Astrocyte (in vitro differentiated cells and primary cell): ENCODE measurements around the gene NKX6-1. TPM values are rescaled to one million over a fixed set of nuclear protein-coding genes. Genes with fewer than 3 reads are reported as not detected.
A peak's percentile ranks its signal among the peaks of the same experiment; 100 is the strongest.

Experiments
- DNase-seq: peaks from one replicate; pipeline ENCODE4 v3.0.0-alpha.2; 2010; ENCODE audit warnings: low read depth
- FAIRE-seq: peaks from 2 replicates; lab custom pipeline; 2011; peaks lifted over from hg19 to GRCh38; lab: Jason Lieb, UNC
- H2AFZ ChIP-seq: 2 replicates; pipeline ENCODE4 v1.6.0; 2012; ENCODE audit warnings: low read depth, low read length, inconsistent platforms
- H3K27ac ChIP-seq: 2 replicates; pipeline ENCODE4 v1.5.1; 2011; ENCODE audit warnings: low read depth, low read length, inconsistent platforms
- H3K27me3 ChIP-seq: 2 replicates; pipeline ENCODE4 v1.6.0; 2011; ENCODE audit warnings: low read length, inconsistent platforms; ENCODE audit not compliant: insufficient read depth
- H3K36me3 ChIP-seq: 2 replicates; pipeline ENCODE4 v1.5.1; 2011; ENCODE audit warnings: low read length, inconsistent platforms; ENCODE audit not compliant: insufficient read depth
- H3K4me1 ChIP-seq: 2 replicates; pipeline ENCODE4 v1.5.1; 2011; ENCODE audit warnings: low read length, inconsistent platforms; ENCODE audit not compliant: insufficient read depth
- H3K4me2 ChIP-seq: 2 replicates; pipeline ENCODE4 v1.6.0; 2012; ENCODE audit warnings: low read length, inconsistent platforms
- H3K4me3 ChIP-seq: 2 replicates; pipeline ENCODE4 v1.5.1; 2011; ENCODE audit warnings: low read depth, mild to moderate bottlenecking, low read length, inconsistent platforms; ENCODE audit not compliant: insufficient read depth
- H3K79me2 ChIP-seq: 2 replicates; pipeline ENCODE4 v1.6.0; 2012; ENCODE audit warnings: mild to moderate bottlenecking, low read length, inconsistent platforms; ENCODE audit not compliant: insufficient read depth
- H3K9ac ChIP-seq: 2 replicates; pipeline ENCODE4 v1.6.0; 2012; ENCODE audit warnings: mild to moderate bottlenecking, low read length, inconsistent platforms
- H3K9me3 ChIP-seq: 2 replicates; pipeline ENCODE4 v1.5.1; 2012; ENCODE audit warnings: low read depth, mild to moderate bottlenecking, low read length, inconsistent platforms; ENCODE audit not compliant: insufficient read depth
- H4K20me1 ChIP-seq: 2 replicates; pipeline ENCODE4 v1.6.0; 2012; ENCODE audit warnings: low read length, inconsistent platforms; ENCODE audit not compliant: insufficient read depth
- H3K27ac Mint-ChIP-seq: one replicate; pipeline ENCODE4 v1.8.0; 2021; ENCODE audit warnings: mild to moderate bottlenecking, mixed read lengths; ENCODE audit not compliant: unreplicated experiment
- H3K27me3 Mint-ChIP-seq: one replicate; pipeline ENCODE4 v1.8.0; 2021; ENCODE audit warnings: low read depth, mixed read lengths; ENCODE audit not compliant: unreplicated experiment
- H3K36me3 Mint-ChIP-seq: one replicate; pipeline ENCODE4 v1.8.0; 2021; ENCODE audit warnings: low read depth, mixed read lengths; ENCODE audit not compliant: unreplicated experiment
- H3K4me1 Mint-ChIP-seq: one replicate; pipeline ENCODE4 v1.8.0; 2021; ENCODE audit warnings: low read depth, mixed read lengths; ENCODE audit not compliant: unreplicated experiment
- H3K4me3 Mint-ChIP-seq: one replicate; pipeline ENCODE4 v1.8.0; 2021; ENCODE audit warnings: mild to moderate bottlenecking, moderate library complexity, mixed read lengths; ENCODE audit not compliant: unreplicated experiment
- H3K9me3 Mint-ChIP-seq: one replicate; pipeline ENCODE4 v1.8.0; 2021; ENCODE audit warnings: mild to moderate bottlenecking, mixed read lengths; ENCODE audit not compliant: unreplicated experiment
- EZH2 ChIP-seq: IDR thresholded peaks from 2 replicates; pipeline ENCODE4 v1.6.1; 2012; ENCODE audit warnings: mild to moderate bottlenecking, low read length, inconsistent platforms; ENCODE audit not compliant: insufficient read depth
- total RNA-seq: library from RNA; stranded (reverse); gene quantifications from 2 replicates; pipeline ENCODE4 v1.2.1, GENCODE V29; 2021
- TF ChIP-seq, protein P1 (sequence below): IDR thresholded peaks from 2 replicates; pipeline ENCODE4 v1.5.1; 2011; ENCODE audit warnings: low read depth, mild to moderate bottlenecking, inconsistent platforms, low read length, moderate library complexity; ENCODE audit not compliant: insufficient read depth

The NKX6-1 gene
- total RNA-seq, 1 donor from 2014 or later: 0.14 TPM

DNA sequence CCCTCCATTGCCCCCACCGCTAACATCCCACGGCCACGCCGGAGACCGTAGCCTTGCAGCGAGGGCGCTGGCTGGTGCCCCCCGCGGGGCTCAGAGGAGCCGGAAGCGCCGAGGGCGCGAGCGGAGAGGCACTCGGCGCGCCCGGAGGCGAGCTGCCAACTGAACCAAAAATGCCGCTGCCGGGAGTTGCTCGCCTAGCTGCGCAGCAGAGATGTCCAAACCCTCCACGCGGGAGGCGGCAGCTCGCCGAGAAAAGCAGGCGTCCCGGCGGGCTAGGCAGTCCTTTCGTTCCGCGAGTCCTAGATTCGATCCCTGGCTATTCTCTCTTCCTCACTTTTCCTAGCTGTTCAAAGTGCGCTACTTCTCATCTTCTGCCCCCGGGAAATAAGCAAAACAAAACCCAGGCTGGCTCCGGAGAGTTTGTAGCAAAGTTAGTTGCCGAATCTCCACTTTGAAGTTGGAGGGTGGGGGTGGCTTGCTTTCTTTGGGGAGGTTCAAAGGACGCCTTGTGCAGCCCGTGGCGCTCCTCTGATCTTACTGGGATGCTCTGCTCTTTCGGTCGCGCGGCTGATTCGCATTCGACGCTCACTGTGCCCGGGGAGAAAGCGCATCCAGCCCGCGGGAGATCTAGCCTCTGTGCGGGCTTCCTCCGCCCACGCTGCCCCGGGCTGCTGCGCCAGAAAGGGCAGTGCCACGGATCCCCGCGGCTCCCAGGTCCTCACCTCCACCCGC lies 723 bp downstream of the NKX6-1 start:
- Mint-ChIP-seq H3K4me1 (peaks cover 1% of the 10 kb centered on the region), H3K9me3 (peaks cover 29% of the 10 kb centered on the region), H3K27ac (no peak overlapping the region), H3K27me3 (peaks cover 82% of the 10 kb centered on the region), H3K36me3 (no peaks in the 10 kb centered on the region), H3K4me3 (peak overlapping the region; percentile 79)
- Histone ChIP-seq H3K4me1 (peaks cover 3% of the 10 kb centered on the region), H3K27ac (peak overlapping the region; percentile 48), H3K9ac (peak overlapping the region; percentile 75), H4K20me1 (no peaks in the 10 kb centered on the region), H3K4me3 (peak overlapping the region; percentile 65), H3K36me3 (no peaks in the 10 kb centered on the region), H3K27me3 (peaks cover 77% of the 10 kb centered on the region), H3K4me2 (peak overlapping the region; percentile 89), H2AFZ (peak overlapping the region; percentile 72), H3K79me2 (peaks cover 24% of the 10 kb centered on the region), H3K9me3 (peaks cover 6% of the 10 kb centered on the region)
- FAIRE-seq (no peak), DNase-seq (peak; percentile 13)
- TF ChIP-seq, protein P1, sequence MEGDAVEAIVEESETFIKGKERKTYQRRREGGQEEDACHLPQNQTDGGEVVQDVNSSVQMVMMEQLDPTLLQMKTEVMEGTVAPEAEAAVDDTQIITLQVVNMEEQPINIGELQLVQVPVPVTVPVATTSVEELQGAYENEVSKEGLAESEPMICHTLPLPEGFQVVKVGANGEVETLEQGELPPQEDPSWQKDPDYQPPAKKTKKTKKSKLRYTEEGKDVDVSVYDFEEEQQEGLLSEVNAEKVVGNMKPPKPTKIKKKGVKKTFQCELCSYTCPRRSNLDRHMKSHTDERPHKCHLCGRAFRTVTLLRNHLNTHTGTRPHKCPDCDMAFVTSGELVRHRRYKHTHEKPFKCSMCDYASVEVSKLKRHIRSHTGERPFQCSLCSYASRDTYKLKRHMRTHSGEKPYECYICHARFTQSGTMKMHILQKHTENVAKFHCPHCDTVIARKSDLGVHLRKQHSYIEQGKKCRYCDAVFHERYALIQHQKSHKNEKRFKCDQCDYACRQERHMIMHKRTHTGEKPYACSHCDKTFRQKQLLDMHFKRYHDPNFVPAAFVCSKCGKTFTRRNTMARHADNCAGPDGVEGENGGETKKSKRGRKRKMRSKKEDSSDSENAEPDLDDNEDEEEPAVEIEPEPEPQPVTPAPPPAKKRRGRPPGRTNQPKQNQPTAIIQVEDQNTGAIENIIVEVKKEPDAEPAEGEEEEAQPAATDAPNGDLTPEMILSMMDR: no peak
- peak; percentile 39 for TF ChIP-seq EZH2

DNA sequence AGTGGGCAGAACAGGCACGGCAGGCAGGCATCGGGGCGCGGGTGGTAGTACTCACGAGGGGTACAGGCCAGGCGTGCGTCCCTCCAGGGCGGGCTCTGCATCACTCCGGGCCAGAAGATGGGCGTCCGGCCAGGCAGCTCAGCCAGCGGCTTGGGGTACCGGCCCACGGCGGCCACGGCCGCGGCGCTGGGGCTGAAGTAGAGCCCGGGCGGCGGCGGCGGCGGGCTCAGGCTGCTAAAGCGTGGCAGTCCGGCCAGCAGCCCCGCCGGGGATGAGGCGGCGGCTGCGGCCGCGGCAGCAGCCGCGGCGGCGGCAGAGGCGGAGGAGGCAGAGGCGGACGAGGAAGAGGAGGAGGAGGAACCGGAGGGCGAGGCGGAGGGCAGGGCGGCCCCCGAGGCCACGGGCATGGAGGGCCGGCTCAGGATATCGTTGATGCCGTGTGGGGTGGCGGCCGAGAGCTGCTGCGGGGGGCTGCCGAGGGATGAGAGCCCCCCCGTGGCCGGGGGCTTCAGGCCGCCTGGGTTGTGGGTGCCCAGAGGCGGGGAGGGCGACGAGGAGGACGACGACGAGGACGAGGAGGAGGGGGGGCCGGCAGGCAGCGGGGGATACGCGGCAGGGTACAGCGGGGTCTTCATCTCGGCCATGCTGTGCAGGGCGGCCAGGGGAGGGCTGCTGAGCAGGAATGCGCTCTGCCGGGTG lies 1.4 kb downstream of the NKX6-1 start:
- Histone ChIP-seq H4K20me1 (no peaks in the 10 kb centered on the region), H3K9me3 (peaks cover 6% of the 10 kb centered on the region), H3K4me2 (peak overlapping the region; percentile 89), H3K36me3 (no peaks in the 10 kb centered on the region), H2AFZ (peak overlapping the region; percentile 72), H3K4me3 (peak overlapping the region; percentile 65), H3K79me2 (peaks cover 24% of the 10 kb centered on the region), H3K27me3 (peaks cover 74% of the 10 kb centered on the region), H3K9ac (peak overlapping the region; percentile 75), H3K27ac (peak overlapping the region; percentile 48), H3K4me1 (peaks cover 7% of the 10 kb centered on the region)
- H3K4me1 Mint-ChIP-seq: peaks cover 1% of the 10 kb centered on the region
- no peak for DNase-seq
- H3K27ac Mint-ChIP-seq: no peak overlapping the region
- H3K36me3 Mint-ChIP-seq: no peaks in the 10 kb centered on the region
- peaks cover 22% of the 10 kb centered on the region for H3K9me3 Mint-ChIP-seq
- TF ChIP-seq EZH2: peak; percentile 50
- TF ChIP-seq, protein P1: no peak
- peaks cover 77% of the 10 kb centered on the region for H3K27me3 Mint-ChIP-seq
- no peak overlapping the region for H3K4me3 Mint-ChIP-seq
- FAIRE-seq: no peak
